Measurements from ENCODE around the gene F2RL3. TPM values are rescaled to one million over a fixed set of nuclear protein-coding genes. Genes with fewer than 3 reads are reported as not detected.

F2RL3 gene
- total RNA-seq, 1 experiment from 2014 or later: not detected

DNA sequence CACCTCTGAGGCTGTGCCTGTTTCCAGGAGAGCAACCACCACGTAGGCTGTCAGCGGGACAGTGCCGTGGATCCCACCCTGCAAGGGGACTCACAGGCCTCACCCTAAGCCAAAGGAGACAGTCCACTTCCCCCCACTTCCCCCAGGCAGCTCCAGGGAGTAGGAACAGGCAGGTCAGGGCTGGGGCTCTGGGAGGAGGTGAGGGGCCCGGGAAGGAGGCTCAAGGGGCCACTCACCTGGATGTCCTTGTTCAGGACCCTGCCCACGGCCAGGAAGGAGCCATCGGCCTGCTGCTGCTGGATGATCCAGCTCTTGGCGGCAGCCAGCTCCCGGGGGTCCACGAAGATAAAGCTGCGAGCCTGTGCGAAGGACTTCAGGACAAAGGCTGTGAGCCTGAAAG is 25.6 kb downstream of the F2RL3 start:
- CTCF ChIA-PET: no interaction called here

DNA sequence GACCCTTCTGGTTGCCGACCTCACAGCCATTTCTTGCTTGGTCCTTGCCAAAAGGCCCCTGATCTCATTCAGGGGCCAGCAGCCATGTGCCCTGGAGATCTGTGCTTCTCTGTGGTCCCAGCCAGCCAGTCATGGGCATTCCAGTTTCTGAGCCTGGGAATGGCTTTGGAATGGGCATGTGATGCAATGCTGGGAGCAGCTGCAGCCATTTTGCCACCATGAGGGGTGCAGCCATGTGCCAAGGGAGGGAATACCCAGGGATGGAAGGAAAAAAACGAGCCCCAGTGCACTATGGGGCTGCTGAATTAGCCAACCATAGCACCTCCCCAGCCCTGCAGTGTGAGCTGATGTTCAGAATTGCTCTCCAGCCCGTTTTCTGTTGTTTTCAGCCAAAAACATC is 26.3 kb downstream of the F2RL3 start:
- TF ChIP-seq TCF7L2 (IDR thresholded peaks at IDR 0.05; ENCODE audit: low read depth, low read length): no peak
- no peak for TF ChIP-seq POLR2AphosphoS5 (IDR thresholded peaks at IDR 0.05; ENCODE audit: low read depth, low read length)
- TF ChIP-seq REST (IDR thresholded peaks at IDR 0.05; ENCODE audit: insufficient read depth in 1 of 2, low read depth in 2 of 2, low read length in 1 of 2): no peak
- Histone ChIP-seq H3K27ac (ENCODE audit: low read length) (no peak overlapping the region), H3K4me3 (ENCODE audit: low read depth in 2 of 2, low read length in 2 of 2) (no peak overlapping the region), H3K27me3 (ENCODE audit: control insufficient read depth, insufficient read depth, low read length) (no peaks in the 10 kb centered on the region), H3K36me3 (ENCODE audit: control insufficient read depth, insufficient read depth, low read length) (no peaks in the 10 kb centered on the region), H3K4me1 (ENCODE audit: control insufficient read depth, insufficient read depth, low read length) (no peaks in the 10 kb centered on the region), H3K9me3 (ENCODE audit: control insufficient read depth, insufficient read depth, low read depth, low read length) (0 out of 2 replicates have a peak, but pooled peaks cover 3% of the 10 kb centered on the region)
- ChIA-PET POLR2A (interaction anchor here (0.5 kb wide), 1 partner anchor 28 kb away, joined by 3 read pairs; no protein-coding TSS in a partner anchor), CTCF (no interaction called here)
- no peak for DNase-seq (ENCODE audit: low read depth, low spot score)
- intact Hi-C loops (cut with micrococcal nuclease; ENCODE audit: unreplicated experiment): no loop called here
- no TSS peak for BruUV-seq (replicated peaks)
- in situ Hi-C loops (cut with HindIII; ENCODE audit: low pct_unique_long_range_greater_than_20kb, low sequenced_read_pairs): no loop called here
- ATAC-seq: no peak

More for the DNA sequence above, 25.6 kb downstream of the F2RL3 start:
- TF ChIP-seq POLR2AphosphoS5 (IDR thresholded peaks at IDR 0.05; ENCODE audit: low read depth, low read length): no peak
- Histone ChIP-seq H3K9me3 (ENCODE audit: control insufficient read depth, insufficient read depth, low read depth, low read length) (0 out of 2 replicates have a peak, but pooled peaks cover 3% of the 10 kb centered on the region), H3K4me1 (ENCODE audit: control insufficient read depth, insufficient read depth, low read length) (no peaks in the 10 kb centered on the region), H3K27ac (ENCODE audit: low read length) (no peak overlapping the region), H3K4me3 (ENCODE audit: low read depth in 2 of 2, low read length in 2 of 2) (no peak overlapping the region), H3K36me3 (ENCODE audit: control insufficient read depth, insufficient read depth, low read length) (no peaks in the 10 kb centered on the region), H3K27me3 (ENCODE audit: control insufficient read depth, insufficient read depth, low read length) (no peaks in the 10 kb centered on the region)
- no peak for ATAC-seq
- intact Hi-C loops (cut with micrococcal nuclease; ENCODE audit: unreplicated experiment): no loop called here
- in situ Hi-C loops (cut with HindIII; ENCODE audit: low pct_unique_long_range_greater_than_20kb, low sequenced_read_pairs): no loop called here
- POLR2A ChIA-PET: interaction anchor here (0.5 kb wide), 1 partner anchor 27 kb away, joined by 3 read pairs; no protein-coding TSS in a partner anchor
- DNase-seq (ENCODE audit: low read depth, low spot score): no peak
- BruUV-seq (replicated peaks): no TSS peak

GRCh38 chr19:16915734-16916133 is 26.9 kb downstream of the F2RL3 start:
- TF ChIP-seq, protein P1, sequence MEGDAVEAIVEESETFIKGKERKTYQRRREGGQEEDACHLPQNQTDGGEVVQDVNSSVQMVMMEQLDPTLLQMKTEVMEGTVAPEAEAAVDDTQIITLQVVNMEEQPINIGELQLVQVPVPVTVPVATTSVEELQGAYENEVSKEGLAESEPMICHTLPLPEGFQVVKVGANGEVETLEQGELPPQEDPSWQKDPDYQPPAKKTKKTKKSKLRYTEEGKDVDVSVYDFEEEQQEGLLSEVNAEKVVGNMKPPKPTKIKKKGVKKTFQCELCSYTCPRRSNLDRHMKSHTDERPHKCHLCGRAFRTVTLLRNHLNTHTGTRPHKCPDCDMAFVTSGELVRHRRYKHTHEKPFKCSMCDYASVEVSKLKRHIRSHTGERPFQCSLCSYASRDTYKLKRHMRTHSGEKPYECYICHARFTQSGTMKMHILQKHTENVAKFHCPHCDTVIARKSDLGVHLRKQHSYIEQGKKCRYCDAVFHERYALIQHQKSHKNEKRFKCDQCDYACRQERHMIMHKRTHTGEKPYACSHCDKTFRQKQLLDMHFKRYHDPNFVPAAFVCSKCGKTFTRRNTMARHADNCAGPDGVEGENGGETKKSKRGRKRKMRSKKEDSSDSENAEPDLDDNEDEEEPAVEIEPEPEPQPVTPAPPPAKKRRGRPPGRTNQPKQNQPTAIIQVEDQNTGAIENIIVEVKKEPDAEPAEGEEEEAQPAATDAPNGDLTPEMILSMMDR (IDR thresholded peaks at IDR 0.05): no peak
- no peak for TF ChIP-seq REST (IDR thresholded peaks at IDR 0.05; ENCODE audit: insufficient read depth in 1 of 2, low read depth in 2 of 2, low read length in 1 of 2)
- TF ChIP-seq SIN3A (IDR thresholded peaks at IDR 0.05; ENCODE audit: borderline replicate concordance, insufficient read depth, low read depth, low read length): no peak
- no peak for TF ChIP-seq POLR2AphosphoS5 (IDR thresholded peaks at IDR 0.05; ENCODE audit: low read depth, low read length)
- no peak for TF ChIP-seq TCF7L2 (IDR thresholded peaks at IDR 0.05; ENCODE audit: low read depth, low read length)
- no TSS peak for BruUV-seq (replicated peaks)
- no peaks in the 10 kb centered on the region for H3K36me3 ChIP-seq (ENCODE audit: control insufficient read depth, insufficient read depth, low read length)
- H3K4me3 ChIP-seq (ENCODE audit: low read depth in 2 of 2, low read length in 2 of 2): no peak overlapping the region
- H3K27me3 ChIP-seq (ENCODE audit: control insufficient read depth, insufficient read depth, low read length): no peaks in the 10 kb centered on the region
- ChIA-PET CTCF (no interaction called here), POLR2A (no interaction called here)
- DNase-seq (ENCODE audit: low read depth, low spot score) (no peak), ATAC-seq (no peak)
- H3K9me3 ChIP-seq (ENCODE audit: control insufficient read depth, insufficient read depth, low read depth, low read length): 0 out of 2 replicates have a peak, but pooled peaks cover 3% of the 10 kb centered on the region
- H3K27ac ChIP-seq (ENCODE audit: low read length): no peak overlapping the region
- no peaks in the 10 kb centered on the region for H3K4me1 ChIP-seq (ENCODE audit: control insufficient read depth, insufficient read depth, low read length)
- intact Hi-C loops (cut with micrococcal nuclease; ENCODE audit: unreplicated experiment): no loop called here
- in situ Hi-C loops (cut with HindIII; ENCODE audit: low pct_unique_long_range_greater_than_20kb, low sequenced_read_pairs): no loop called here
